ENCODE data around the gene BCL11B.

BCL11B gene

GRCh38 chr14:99249389-99249788 lies 22.6 kb downstream of the BCL11B start:
- TF ChIP-seq GATA3 (IDR thresholded peaks at IDR 0.05; ENCODE audit: low read depth, low read length) (no peak), GATA2 (IDR thresholded peaks at IDR 0.05; ENCODE audit: low read depth, low read length) (no peak)

- no peak for TF ChIP-seq GATA3 (IDR thresholded peaks at IDR 0.05; ENCODE audit: low read depth, low read length)
- TF ChIP-seq GATA2 (IDR thresholded peaks at IDR 0.05; ENCODE audit: low read depth, low read length), result no peak
Measured at GRCh38 chr14:99248761-99249171, 23.2 kb downstream of the BCL11B start.

GRCh38 chr14:99247772-99248171 lies 24.2 kb downstream of the BCL11B start:
- TF ChIP-seq GATA2 (IDR thresholded peaks at IDR 0.05; ENCODE audit: low read depth, low read length), result no peak
- TF ChIP-seq GATA3 (IDR thresholded peaks at IDR 0.05; ENCODE audit: low read depth, low read length), result no peak

- TF ChIP-seq GATA3 (IDR thresholded peaks at IDR 0.05; ENCODE audit: low read depth, low read length), result no peak
- no peak for TF ChIP-seq GATA2 (IDR thresholded peaks at IDR 0.05; ENCODE audit: low read depth, low read length)
Measured at GRCh38 chr14:99247101-99247729, 24.8 kb downstream of the BCL11B start.

GRCh38 chr14:99246536-99247097 lies 25.4 kb downstream of the BCL11B start:
- TF ChIP-seq GATA3 (IDR thresholded peaks at IDR 0.05; ENCODE audit: low read depth, low read length) (no peak), GATA2 (IDR thresholded peaks at IDR 0.05; ENCODE audit: low read depth, low read length) (no peak)

- TF ChIP-seq GATA2 (IDR thresholded peaks at IDR 0.05; ENCODE audit: low read depth, low read length) (no peak), GATA3 (IDR thresholded peaks at IDR 0.05; ENCODE audit: low read depth, low read length) (no peak)
Measured at GRCh38 chr14:99245564-99246511, 26.2 kb downstream of the BCL11B start.

- no peak for TF ChIP-seq GATA2 (IDR thresholded peaks at IDR 0.05; ENCODE audit: low read depth, low read length)
- TF ChIP-seq GATA3 (IDR thresholded peaks at IDR 0.05; ENCODE audit: low read depth, low read length), result no peak
Measured at GRCh38 chr14:99244941-99245563, 26.9 kb downstream of the BCL11B start.

GRCh38 chr14:99244367-99244901 lies 27.6 kb downstream of the BCL11B start:
- TF ChIP-seq GATA3 (IDR thresholded peaks at IDR 0.05; ENCODE audit: low read depth, low read length), result no peak
- no peak for TF ChIP-seq GATA2 (IDR thresholded peaks at IDR 0.05; ENCODE audit: low read depth, low read length)

GRCh38 chr14:99242816-99243721 lies 28.9 kb downstream of the BCL11B start:
- TF ChIP-seq GATA3 (IDR thresholded peaks at IDR 0.05; ENCODE audit: low read depth, low read length) (no peak), GATA2 (IDR thresholded peaks at IDR 0.05; ENCODE audit: low read depth, low read length) (no peak)

- TF ChIP-seq GATA2 (IDR thresholded peaks at IDR 0.05; ENCODE audit: low read depth, low read length) (no peak), GATA3 (IDR thresholded peaks at IDR 0.05; ENCODE audit: low read depth, low read length) (no peak)
Measured at GRCh38 chr14:99242238-99242637, 29.8 kb downstream of the BCL11B start.

GRCh38 chr14:99241325-99242010 lies 30.5 kb downstream of the BCL11B start:
- TF ChIP-seq GATA2 (IDR thresholded peaks at IDR 0.05; ENCODE audit: low read depth, low read length), result no peak
- TF ChIP-seq GATA3 (IDR thresholded peaks at IDR 0.05; ENCODE audit: low read depth, low read length), result no peak

- TF ChIP-seq GATA3 (IDR thresholded peaks at IDR 0.05; ENCODE audit: low read depth, low read length) (no peak; the same call in 1 of the 2 replicates), GATA2 (IDR thresholded peaks at IDR 0.05; ENCODE audit: low read depth, low read length) (peak; percentile 51; the same call in 1 of the 2 replicates)
Measured at GRCh38 chr14:99240627-99241324, 31.2 kb downstream of the BCL11B start.

Data from SH-SY5Y (cell line).